H9 (cell line): Measurements from ENCODE around the gene AFAP1. TPM values are rescaled to one million over a fixed set of nuclear protein-coding genes. Genes with fewer than 3 reads are reported as not detected.

ENCODE experiments used
- DNase-seq: peaks from one replicate; pipeline ENCODE4 v3.0.0-alpha.2; 2017
- H2AFZ ChIP-seq: one replicate; pipeline ENCODE4 v1.6.1; 2013; ENCODE audit warnings: mild to moderate bottlenecking, low read length, control low read depth, moderate library complexity
- H2AK5ac ChIP-seq: 2 replicates; pipeline ENCODE4 v1.6.1; 2013; ENCODE audit warnings: low read length, control low read depth, mixed read lengths; ENCODE audit not compliant: insufficient read length
- H2BK120ac ChIP-seq: one replicate; pipeline ENCODE4 v1.6.1; 2013; ENCODE audit warnings: low read depth, mild to moderate bottlenecking, low read length, control low read depth, inconsistent platforms; ENCODE audit not compliant: poor library complexity, severe bottlenecking
- H2BK12ac ChIP-seq: 2 replicates; pipeline ENCODE4 v1.6.1; 2013; ENCODE audit warnings: low read length, control low read depth, mixed read lengths, low read depth; ENCODE audit not compliant: insufficient read length
- H2BK15ac ChIP-seq: 2 replicates; pipeline ENCODE4 v1.6.1; 2013; ENCODE audit warnings: low read depth, low read length, control low read depth
- H2BK20ac ChIP-seq: one replicate; pipeline ENCODE4 v1.6.1; 2013; ENCODE audit warnings: low read depth, mild to moderate bottlenecking, low read length, control low read depth, inconsistent platforms; ENCODE audit not compliant: poor library complexity, severe bottlenecking
- H2BK5ac ChIP-seq: 2 replicates; pipeline ENCODE4 v1.6.1; 2013; ENCODE audit warnings: low read length, control low read depth, mixed read lengths; ENCODE audit not compliant: insufficient read length
- H3K14ac ChIP-seq: 2 replicates; pipeline ENCODE4 v1.6.1; 2013; ENCODE audit warnings: low read length, control low read depth; ENCODE audit not compliant: insufficient read depth
- H3K18ac ChIP-seq: 2 replicates; pipeline ENCODE4 v1.6.1; 2013; ENCODE audit warnings: low read depth, mild to moderate bottlenecking, mixed read lengths, low read length, control low read depth; ENCODE audit not compliant: insufficient read length
- H3K23ac ChIP-seq: 2 replicates; pipeline ENCODE4 v1.6.1; 2013; ENCODE audit warnings: low read length, control low read depth, mixed read lengths, low read depth; ENCODE audit not compliant: insufficient read length
- H3K23me2 ChIP-seq: 2 replicates; pipeline ENCODE4 v1.6.1; 2013; ENCODE audit warnings: low read depth, mild to moderate bottlenecking, mixed read lengths, low read length, control low read depth; ENCODE audit not compliant: insufficient read length, poor library complexity, severe bottlenecking
- H3K27ac ChIP-seq: 2 replicates; pipeline ENCODE4 v1.5.1; 2013; ENCODE audit warnings: low read length, control low read depth, mixed read lengths, low read depth; ENCODE audit not compliant: insufficient read length
- H3K27me3 ChIP-seq: 2 replicates; pipeline ENCODE4 v1.6.1; 2013; ENCODE audit warnings: low read length, control low read depth, inconsistent platforms; ENCODE audit not compliant: insufficient read depth
- H3K4ac ChIP-seq: 2 replicates; pipeline ENCODE4 v1.6.1; 2013; ENCODE audit warnings: low read depth, mild to moderate bottlenecking, control low read depth, inconsistent platforms, low read length, moderate library complexity
- H3K4me1 ChIP-seq: 2 replicates; pipeline ENCODE4 v1.6.1; 2013; ENCODE audit warnings: low read length, control low read depth, inconsistent platforms; ENCODE audit not compliant: insufficient read depth
- H3K4me2 ChIP-seq: 2 replicates; pipeline ENCODE4 v1.6.1; 2013; ENCODE audit warnings: low read length, control low read depth, mixed read lengths; ENCODE audit not compliant: insufficient read length, insufficient read depth
- H3K56ac ChIP-seq: 2 replicates; pipeline ENCODE4 v1.6.1; 2013; ENCODE audit warnings: low read depth, mild to moderate bottlenecking, mixed read lengths, low read length, control low read depth; ENCODE audit not compliant: insufficient read length
- H3K79me1 ChIP-seq: 2 replicates; pipeline ENCODE4 v1.6.1; 2013; ENCODE audit warnings: low read depth, mild to moderate bottlenecking, moderate library complexity, low read length, control low read depth, inconsistent platforms; ENCODE audit not compliant: insufficient read depth, poor library complexity, severe bottlenecking
- H3K79me2 ChIP-seq: 2 replicates; pipeline ENCODE4 v1.6.1; 2013; ENCODE audit warnings: low read length, control low read depth, inconsistent platforms; ENCODE audit not compliant: insufficient read depth
- H3K9ac ChIP-seq: 2 replicates; pipeline ENCODE4 v1.6.1; 2013; ENCODE audit warnings: low read length, control low read depth, mixed read lengths; ENCODE audit not compliant: insufficient read length; ENCODE audit errors: extremely low read depth
- H3K9me3 ChIP-seq: one replicate; pipeline ENCODE4 v1.6.1; 2013; ENCODE audit warnings: low read depth, low read length, inconsistent platforms; ENCODE audit not compliant: control insufficient read depth
- H3T11ph ChIP-seq: one replicate; pipeline ENCODE4 v1.6.1; 2013; ENCODE audit warnings: mild to moderate bottlenecking, low read length, control low read depth, inconsistent platforms
- H4K20me1 ChIP-seq: one replicate; pipeline ENCODE4 v1.6.1; 2013; ENCODE audit not compliant: control insufficient read depth, insufficient read length, insufficient read depth
- H4K5ac ChIP-seq: 2 replicates; pipeline ENCODE4 v1.6.1; 2013; ENCODE audit warnings: low read depth, mild to moderate bottlenecking, mixed read lengths, low read length, control low read depth; ENCODE audit not compliant: insufficient read length
- H4K8ac ChIP-seq: replicated peaks from 2 replicates; pipeline ENCODE4 v1.6.1; 2013; ENCODE audit warnings: low read length, control low read depth, mixed read lengths, low read depth; ENCODE audit not compliant: insufficient read length
- H4K91ac ChIP-seq: 2 replicates; pipeline ENCODE4 v1.6.1; 2013; ENCODE audit warnings: low read depth, mild to moderate bottlenecking, moderate library complexity, mixed read lengths, low read length, control low read depth; ENCODE audit not compliant: insufficient read length
- H3K27ac Mint-ChIP-seq, 3 experiments: 2 replicates in 2 of 3; 3 replicates in 1 of 3; pipeline ENCODE4 v1.8.0; 2020 to 2021; ENCODE audit warnings: mixed read lengths in 3 of 3, mild to moderate bottlenecking in 1 of 3, moderate library complexity in 1 of 3
- H3K27me3 Mint-ChIP-seq: 2 replicates; pipeline ENCODE4 v1.8.0; 2021; ENCODE audit warnings: low read depth, mild to moderate bottlenecking, moderate library complexity, mixed read lengths
- H3K36me3 Mint-ChIP-seq, 3 experiments: 2 replicates in 2 of 3; 3 replicates in 1 of 3; pipeline ENCODE4 v1.8.0; 2020 to 2021; ENCODE audit warnings: low read depth in 3 of 3, mixed read lengths in 3 of 3; ENCODE audit not compliant: insufficient read depth in 1 of 3
- H3K4me1 Mint-ChIP-seq, 2 experiments: 2 replicates each; pipeline ENCODE4 v1.8.0; 2020; ENCODE audit warnings: mixed read lengths in 2 of 2
- H3K4me3 Mint-ChIP-seq, 2 experiments: 2 replicates in 1 of 2; 3 replicates in 1 of 2; pipeline ENCODE4 v1.8.0; 2020 to 2021; ENCODE audit warnings: mild to moderate bottlenecking in 2 of 2, mixed read lengths in 2 of 2, moderate library complexity in 1 of 2
- H3K9me3 Mint-ChIP-seq, 2 experiments: 2 replicates in 1 of 2; 3 replicates in 1 of 2; pipeline ENCODE4 v1.8.0; 2020; ENCODE audit warnings: mild to moderate bottlenecking in 2 of 2, mixed read lengths in 2 of 2, moderate library complexity in 1 of 2
- CTCF ChIP-seq: fragments of 200-600 bp; sonication (generic); conservative IDR thresholded peaks from 3 replicates; pipeline ENCODE4 v1.8.0; 2021; ENCODE audit warnings: antibody characterized with exemption, mild to moderate bottlenecking
- WGBS: extraction: QIAGEN DNeasy Blood & Tissue Kit; methylation state at CpG from one replicate; pipeline ENCODE4 v1.1.7; 2013; ENCODE audit warnings: missing lambda C conversion rate, low lambda C conversion rate, mixed read lengths; ENCODE audit not compliant: insufficient read length; ENCODE audit errors: extremely low coverage; 5-methylcytosine and 5-hydroxymethylcytosine counted together
- total RNA-seq: library from RNA; stranded (reverse); gene quantifications from 2 replicates; pipeline ENCODE4 v1.2.1, GENCODE V29; 2021

Gene AFAP1
- total RNA-seq, 1 experiment from 2014 or later: 6.5 TPM

- H3K4me3 Mint-ChIP-seq: no peak overlapping the region
- H3K56ac ChIP-seq: no peak overlapping the region
- no peaks in the 10 kb centered on the region for H4K20me1 ChIP-seq
- H3K79me1 ChIP-seq: no peaks in the 10 kb centered on the region
- H3K27ac Mint-ChIP-seq: peak overlapping the region in 2 of 3 experiments; percentile 27 to 81; a peak in 2 of 7 replicates
- WGBS: no CpG with 5 or more reads among the region's 14 CpGs
- no peak overlapping the region for H4K91ac ChIP-seq
- H2BK12ac ChIP-seq: no peak overlapping the region
- no peaks in the 10 kb centered on the region for H3K4me1 ChIP-seq
- H2AFZ ChIP-seq: no peak overlapping the region
- no peak overlapping the region for H3K4me2 ChIP-seq
- H3K9ac ChIP-seq: no peak overlapping the region
- DNase-seq: no peak
- H2BK5ac ChIP-seq: no peak overlapping the region
- no peak overlapping the region for H3K27ac ChIP-seq
- H3K36me3 Mint-ChIP-seq: peaks cover 6 to 17% (median 13%) of the 10 kb centered on the region in 3 experiments; a peak in 6 of 7 replicates
- no peaks in the 10 kb centered on the region; a peak in 1 of 4 replicates for H3K4me1 Mint-ChIP-seq
- H2AK5ac ChIP-seq: no peak overlapping the region
- H2BK20ac ChIP-seq: no peak overlapping the region
- no peak overlapping the region for H3K18ac ChIP-seq
- H3K4ac ChIP-seq: no peak overlapping the region
- no peak overlapping the region for H2BK120ac ChIP-seq
- H3K27me3 Mint-ChIP-seq: no peaks in the 10 kb centered on the region
- H3K23ac ChIP-seq: no peak overlapping the region
- no peaks in the 10 kb centered on the region for H3K27me3 ChIP-seq
- TF ChIP-seq CTCF: no peak
- no peaks in the 10 kb centered on the region for H3K23me2 ChIP-seq
- H4K8ac ChIP-seq: no peak overlapping the region
- no peaks in the 10 kb centered on the region for H3K79me2 ChIP-seq
- no peaks in the 10 kb centered on the region for H3K9me3 ChIP-seq
- H3K14ac ChIP-seq: no peak overlapping the region
- no peak overlapping the region for H2BK15ac ChIP-seq
- H4K5ac ChIP-seq: no peak overlapping the region
- H3T11ph ChIP-seq: no peak overlapping the region
- H3K9me3 Mint-ChIP-seq: no peaks in the 10 kb centered on the region
Measured at GRCh38 chr4:7784131-7784870, 155.4 kb downstream of the AFAP1 start.
